Measurements from ENCODE around the gene MPC1.

DNA sequence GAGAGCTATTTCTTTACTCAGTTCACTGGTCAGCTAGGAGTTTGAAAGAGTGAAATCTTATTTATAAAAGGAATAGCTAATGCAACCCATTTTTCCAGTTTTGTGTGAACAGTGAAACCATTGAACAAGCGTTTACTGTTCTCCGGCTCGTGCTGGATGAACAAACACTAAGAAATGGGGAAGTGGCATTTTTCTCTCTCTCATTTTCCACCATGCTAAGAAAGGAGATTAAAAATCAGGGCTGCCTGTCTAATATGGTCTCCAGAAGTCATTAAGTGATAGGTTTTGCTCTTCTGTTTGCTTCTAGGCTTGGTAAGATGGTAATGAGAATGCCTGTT is 39.6 kb downstream of the MPC1 start:
- TF ChIP-seq, protein P1, sequence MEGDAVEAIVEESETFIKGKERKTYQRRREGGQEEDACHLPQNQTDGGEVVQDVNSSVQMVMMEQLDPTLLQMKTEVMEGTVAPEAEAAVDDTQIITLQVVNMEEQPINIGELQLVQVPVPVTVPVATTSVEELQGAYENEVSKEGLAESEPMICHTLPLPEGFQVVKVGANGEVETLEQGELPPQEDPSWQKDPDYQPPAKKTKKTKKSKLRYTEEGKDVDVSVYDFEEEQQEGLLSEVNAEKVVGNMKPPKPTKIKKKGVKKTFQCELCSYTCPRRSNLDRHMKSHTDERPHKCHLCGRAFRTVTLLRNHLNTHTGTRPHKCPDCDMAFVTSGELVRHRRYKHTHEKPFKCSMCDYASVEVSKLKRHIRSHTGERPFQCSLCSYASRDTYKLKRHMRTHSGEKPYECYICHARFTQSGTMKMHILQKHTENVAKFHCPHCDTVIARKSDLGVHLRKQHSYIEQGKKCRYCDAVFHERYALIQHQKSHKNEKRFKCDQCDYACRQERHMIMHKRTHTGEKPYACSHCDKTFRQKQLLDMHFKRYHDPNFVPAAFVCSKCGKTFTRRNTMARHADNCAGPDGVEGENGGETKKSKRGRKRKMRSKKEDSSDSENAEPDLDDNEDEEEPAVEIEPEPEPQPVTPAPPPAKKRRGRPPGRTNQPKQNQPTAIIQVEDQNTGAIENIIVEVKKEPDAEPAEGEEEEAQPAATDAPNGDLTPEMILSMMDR (IDR thresholded peaks at IDR 0.05; ENCODE audit: low read length): no peak
- TF ChIP-seq EZH2 (optimal IDR thresholded peaks at IDR 0.05; ENCODE audit: low read depth, low read length): no peak
- TF ChIP-seq EZH2phosphoT487 (IDR thresholded peaks at IDR 0.05; ENCODE audit: low read length): no peak
